ENCODE results near the gene TRIM2.

The TRIM2 gene

GRCh38 chr4:153268295-153268694, 64.1 kb downstream of the TRIM2 start:
- H3K4me1 ChIP-seq = peaks cover 8% of the 10 kb centered on the region
- H3K36me3 ChIP-seq = no peaks in the 10 kb centered on the region
- H3K9ac ChIP-seq = no peak overlapping the region
- H3K4me3 ChIP-seq = no peak overlapping the region
- no peaks in the 10 kb centered on the region for H4K20me1 ChIP-seq
- no peaks in the 10 kb centered on the region for H3K27me3 ChIP-seq
- no peak for TF ChIP-seq Cebpa-rat (IDR thresholded peaks at IDR 0.05)
- H3K9me3 ChIP-seq = no peaks in the 10 kb centered on the region
- no peak overlapping the region for H3K27ac ChIP-seq
- no peak overlapping the region for H3K4me2 ChIP-seq

- no peak for TF ChIP-seq Cebpa-rat (IDR thresholded peaks at IDR 0.05)
- Histone ChIP-seq H3K4me3 (no peak overlapping the region), H3K4me2 (no peak overlapping the region), H4K20me1 (no peaks in the 10 kb centered on the region), H3K27me3 (no peaks in the 10 kb centered on the region), H3K9ac (no peak overlapping the region), H3K9me3 (no peaks in the 10 kb centered on the region), H3K4me1 (peaks cover 8% of the 10 kb centered on the region), H3K36me3 (no peaks in the 10 kb centered on the region), H3K27ac (no peak overlapping the region)
Observed at GRCh38 chr4:153269218-153269990, 65.2 kb downstream of the TRIM2 start.

GRCh38 chr4:153270361-153270760, 66.1 kb downstream of the TRIM2 start:
- H3K9ac ChIP-seq = no peak overlapping the region
- TF ChIP-seq Cebpa-rat (IDR thresholded peaks at IDR 0.05) = no peak
- H3K4me2 ChIP-seq = no peak overlapping the region
- no peaks in the 10 kb centered on the region for H3K27me3 ChIP-seq
- H3K4me3 ChIP-seq = no peak overlapping the region
- no peaks in the 10 kb centered on the region for H4K20me1 ChIP-seq
- no peaks in the 10 kb centered on the region for H3K36me3 ChIP-seq
- no peak overlapping the region for H3K27ac ChIP-seq
- H3K4me1 ChIP-seq = peaks cover 8% of the 10 kb centered on the region
- H3K9me3 ChIP-seq = no peaks in the 10 kb centered on the region

GRCh38 chr4:153271820-153272219, 67.6 kb downstream of the TRIM2 start:
- Histone ChIP-seq H3K9ac (no peak overlapping the region), H3K4me1 (peaks cover 8% of the 10 kb centered on the region), H3K36me3 (no peaks in the 10 kb centered on the region), H3K27ac (no peak overlapping the region), H3K4me3 (no peak overlapping the region), H4K20me1 (no peaks in the 10 kb centered on the region), H3K27me3 (no peaks in the 10 kb centered on the region), H3K9me3 (no peaks in the 10 kb centered on the region), H3K4me2 (no peak overlapping the region)
- no peak for TF ChIP-seq Cebpa-rat (IDR thresholded peaks at IDR 0.05)

- H3K27me3 ChIP-seq = no peaks in the 10 kb centered on the region
Observed at GRCh38 chr4:153273751-153274150, 69.5 kb downstream of the TRIM2 start.

GRCh38 chr4:153274967-153275366, 70.7 kb downstream of the TRIM2 start:
- Histone ChIP-seq H3K27me3 (no peaks in the 10 kb centered on the region), H3K4me1 (no peaks in the 10 kb centered on the region), H3K36me3 (no peaks in the 10 kb centered on the region), H3K4me2 (no peak overlapping the region), H3K4me3 (no peak overlapping the region), H3K27ac (no peak overlapping the region), H4K20me1 (no peaks in the 10 kb centered on the region), H3K9me3 (no peaks in the 10 kb centered on the region), H3K9ac (no peak overlapping the region)
- TF ChIP-seq Cebpa-rat (IDR thresholded peaks at IDR 0.05) = no peak

More at GRCh38 chr4:153273751-153274150, 69.5 kb downstream of the TRIM2 start:
- Histone ChIP-seq H3K9ac (no peak overlapping the region), H3K4me2 (no peak overlapping the region), H3K4me3 (no peak overlapping the region), H3K9me3 (no peaks in the 10 kb centered on the region), H4K20me1 (no peaks in the 10 kb centered on the region), H3K36me3 (no peaks in the 10 kb centered on the region), H3K27ac (no peak overlapping the region), H3K4me1 (no peaks in the 10 kb centered on the region)
- no peak for TF ChIP-seq Cebpa-rat (IDR thresholded peaks at IDR 0.05)

- H3K4me1 ChIP-seq = no peaks in the 10 kb centered on the region
- TF ChIP-seq Cebpa-rat (IDR thresholded peaks at IDR 0.05) = no peak
- no peaks in the 10 kb centered on the region for H3K9me3 ChIP-seq
- H3K36me3 ChIP-seq = no peaks in the 10 kb centered on the region
- no peak overlapping the region for H3K27ac ChIP-seq
- no peak overlapping the region for H3K9ac ChIP-seq
- no peaks in the 10 kb centered on the region for H4K20me1 ChIP-seq
- H3K4me2 ChIP-seq = no peak overlapping the region
- no peaks in the 10 kb centered on the region for H3K27me3 ChIP-seq
- H3K4me3 ChIP-seq = no peak overlapping the region
Observed at GRCh38 chr4:153275380-153276276, 71.4 kb downstream of the TRIM2 start.

- no peak overlapping the region for H3K4me2 ChIP-seq
- TF ChIP-seq Cebpa-rat (IDR thresholded peaks at IDR 0.05) = no peak
- no peaks in the 10 kb centered on the region for H3K4me1 ChIP-seq
Observed at GRCh38 chr4:153276971-153277370, 72.7 kb downstream of the TRIM2 start.

GRCh38 chr4:153281476-153281875, 77.2 kb downstream of the TRIM2 start:
- Histone ChIP-seq H3K4me1 (no peaks in the 10 kb centered on the region), H3K9me3 (peaks cover 26% of the 10 kb centered on the region), H3K27me3 (no peaks in the 10 kb centered on the region), H4K20me1 (no peaks in the 10 kb centered on the region), H3K27ac (no peak overlapping the region), H3K4me2 (no peak overlapping the region), H3K9ac (no peak overlapping the region), H3K36me3 (no peaks in the 10 kb centered on the region), H3K4me3 (no peak overlapping the region)
- no peak for TF ChIP-seq Cebpa-rat (IDR thresholded peaks at IDR 0.05)

More at GRCh38 chr4:153276971-153277370, 72.7 kb downstream of the TRIM2 start:
- Histone ChIP-seq H3K4me3 (no peak overlapping the region), H3K9me3 (no peaks in the 10 kb centered on the region), H3K27me3 (no peaks in the 10 kb centered on the region), H4K20me1 (no peaks in the 10 kb centered on the region), H3K36me3 (no peaks in the 10 kb centered on the region), H3K9ac (no peak overlapping the region), H3K27ac (no peak overlapping the region)

GRCh38 chr4:153282023-153282422, 77.8 kb downstream of the TRIM2 start:
- Histone ChIP-seq H3K27me3 (no peaks in the 10 kb centered on the region), H3K4me1 (no peaks in the 10 kb centered on the region), H3K36me3 (no peaks in the 10 kb centered on the region), H3K27ac (no peak overlapping the region), H3K9me3 (peaks cover 26% of the 10 kb centered on the region), H3K4me2 (no peak overlapping the region), H4K20me1 (no peaks in the 10 kb centered on the region), H3K9ac (no peak overlapping the region), H3K4me3 (no peak overlapping the region)
- no peak for TF ChIP-seq Cebpa-rat (IDR thresholded peaks at IDR 0.05)

All from BLaER1 (cell line).